ENCODE results near the gene TRIM26. TPM values are rescaled to one million over a fixed set of nuclear protein-coding genes. Genes with fewer than 3 reads are reported as not detected.
A peak's percentile ranks its signal among the peaks of the same experiment; 100 is the strongest.

Gene TRIM26
- total and polyA plus RNA-seq, 2 of the 13 experiments (the other 11 are each of a cell fraction or from before 2014, with no cell fraction given): 27.1 to 38.7 TPM

DNA sequence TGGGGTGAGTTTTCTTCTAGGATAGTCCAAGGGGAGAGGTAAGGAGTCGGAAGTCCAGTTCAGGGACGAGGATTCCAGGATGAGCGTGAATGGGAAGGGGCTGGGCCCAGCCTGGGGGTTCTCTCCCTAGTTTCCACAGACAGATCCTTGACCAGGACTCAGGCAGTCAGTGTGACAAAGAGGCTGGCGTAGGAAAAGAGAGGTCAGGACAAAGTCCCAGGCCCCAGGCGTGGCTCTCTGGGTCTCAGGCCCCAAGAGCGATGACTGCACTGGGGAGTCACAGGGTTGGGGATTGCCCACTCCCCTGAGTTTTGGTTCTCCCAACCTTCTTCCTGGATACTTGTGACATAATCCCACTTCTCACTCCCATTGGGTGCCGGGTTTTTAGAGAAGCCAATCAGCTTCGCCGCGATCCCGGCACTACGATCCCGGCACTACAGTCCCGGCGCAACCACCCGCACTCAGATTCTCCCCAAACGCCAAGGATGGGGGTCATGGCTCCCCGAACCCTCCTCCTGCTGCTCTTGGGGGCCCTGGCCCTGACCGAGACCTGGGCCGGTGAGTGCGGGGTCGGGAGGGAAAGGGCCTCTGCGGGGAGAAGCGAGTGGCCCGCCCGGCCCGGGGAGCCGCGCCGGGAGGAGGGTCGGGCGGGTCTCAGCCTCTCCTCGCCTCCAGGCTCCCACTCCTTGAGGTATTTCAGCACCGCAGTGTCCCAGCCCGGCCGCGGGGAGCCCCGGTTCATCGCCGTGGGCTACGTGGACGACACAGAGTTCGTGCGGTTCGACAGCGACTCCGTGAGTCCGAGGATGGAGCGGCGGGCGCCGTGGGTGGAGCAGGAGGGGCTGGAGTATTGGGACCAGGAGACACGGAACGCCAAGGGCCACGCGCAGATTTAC is 46.2 kb upstream of the TRIM26 start (continued):
- TF ChIP-seq, protein P1, sequence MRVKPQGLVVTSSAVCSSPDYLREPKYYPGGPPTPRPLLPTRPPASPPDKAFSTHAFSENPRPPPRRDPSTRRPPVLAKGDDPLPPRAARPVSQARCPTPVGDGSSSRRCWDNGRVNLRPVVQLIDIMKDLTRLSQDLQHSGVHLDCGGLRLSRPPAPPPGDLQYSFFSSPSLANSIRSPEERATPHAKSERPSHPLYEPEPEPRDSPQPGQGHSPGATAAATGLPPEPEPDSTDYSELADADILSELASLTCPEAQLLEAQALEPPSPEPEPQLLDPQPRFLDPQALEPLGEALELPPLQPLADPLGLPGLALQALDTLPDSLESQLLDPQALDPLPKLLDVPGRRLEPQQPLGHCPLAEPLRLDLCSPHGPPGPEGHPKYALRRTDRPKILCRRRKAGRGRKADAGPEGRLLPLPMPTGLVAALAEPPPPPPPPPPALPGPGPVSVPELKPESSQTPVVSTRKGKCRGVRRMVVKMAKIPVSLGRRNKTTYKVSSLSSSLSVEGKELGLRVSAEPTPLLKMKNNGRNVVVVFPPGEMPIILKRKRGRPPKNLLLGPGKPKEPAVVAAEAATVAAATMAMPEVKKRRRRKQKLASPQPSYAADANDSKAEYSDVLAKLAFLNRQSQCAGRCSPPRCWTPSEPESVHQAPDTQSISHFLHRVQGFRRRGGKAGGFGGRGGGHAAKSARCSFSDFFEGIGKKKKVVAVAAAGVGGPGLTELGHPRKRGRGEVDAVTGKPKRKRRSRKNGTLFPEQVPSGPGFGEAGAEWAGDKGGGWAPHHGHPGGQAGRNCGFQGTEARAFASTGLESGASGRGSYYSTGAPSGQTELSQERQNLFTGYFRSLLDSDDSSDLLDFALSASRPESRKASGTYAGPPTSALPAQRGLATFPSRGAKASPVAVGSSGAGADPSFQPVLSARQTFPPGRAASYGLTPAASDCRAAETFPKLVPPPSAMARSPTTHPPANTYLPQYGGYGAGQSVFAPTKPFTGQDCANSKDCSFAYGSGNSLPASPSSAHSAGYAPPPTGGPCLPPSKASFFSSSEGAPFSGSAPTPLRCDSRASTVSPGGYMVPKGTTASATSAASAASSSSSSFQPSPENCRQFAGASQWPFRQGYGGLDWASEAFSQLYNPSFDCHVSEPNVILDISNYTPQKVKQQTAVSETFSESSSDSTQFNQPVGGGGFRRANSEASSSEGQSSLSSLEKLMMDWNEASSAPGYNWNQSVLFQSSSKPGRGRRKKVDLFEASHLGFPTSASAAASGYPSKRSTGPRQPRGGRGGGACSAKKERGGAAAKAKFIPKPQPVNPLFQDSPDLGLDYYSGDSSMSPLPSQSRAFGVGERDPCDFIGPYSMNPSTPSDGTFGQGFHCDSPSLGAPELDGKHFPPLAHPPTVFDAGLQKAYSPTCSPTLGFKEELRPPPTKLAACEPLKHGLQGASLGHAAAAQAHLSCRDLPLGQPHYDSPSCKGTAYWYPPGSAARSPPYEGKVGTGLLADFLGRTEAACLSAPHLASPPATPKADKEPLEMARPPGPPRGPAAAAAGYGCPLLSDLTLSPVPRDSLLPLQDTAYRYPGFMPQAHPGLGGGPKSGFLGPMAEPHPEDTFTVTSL (CRISPR knock-in tag; IDR thresholded peaks at IDR 0.05; ENCODE audit: borderline replicate concordance): no peak
- TF ChIP-seq SIN3A (IDR thresholded peaks at IDR 0.05; ENCODE audit: borderline replicate concordance, low read depth, low read length) (peak; percentile 57; the same call in 1 of the 2 replicates), ARHGAP35 (CRISPR knock-in tag; IDR thresholded peaks at IDR 0.05; ENCODE audit: borderline replicate concordance) (no peak), HMGXB3 (CRISPR knock-in tag; IDR thresholded peaks at IDR 0.05; ENCODE audit: borderline replicate concordance) (peak; percentile 42; the same call in 1 of the 2 replicates), TSC22D2 (CRISPR knock-in tag; IDR thresholded peaks at IDR 0.05; ENCODE audit: borderline replicate concordance) (0 out of 2 replicates have a peak, but pooled peaks have one; percentile 58), ZNF556 (CRISPR knock-in tag; IDR thresholded peaks at IDR 0.05; ENCODE audit: borderline replicate concordance) (0 out of 2 replicates have a peak, but pooled peaks have one; percentile 37), ZNF598 (CRISPR knock-in tag; IDR thresholded peaks at IDR 0.05; ENCODE audit: borderline replicate concordance) (peak; percentile 89), ZNF343 (CRISPR knock-in tag; IDR thresholded peaks at IDR 0.05) (no peak; the same call in 1 of the 2 replicates), CAMTA2 (CRISPR knock-in tag; IDR thresholded peaks at IDR 0.05; ENCODE audit: borderline replicate concordance) (peak; percentile 65; the same call in 1 of the 2 replicates), ARNTL (CRISPR knock-in tag; IDR thresholded peaks at IDR 0.05) (peak; percentile 62; the same call in 1 of the 2 replicates), ZNF331 (CRISPR knock-in tag; IDR thresholded peaks at IDR 0.05) (peak; percentile 34; the same call in 1 of the 2 replicates), ZNF616 (CRISPR knock-in tag; IDR thresholded peaks at IDR 0.05; ENCODE audit: low read depth) (peak; percentile 45; the same call in 1 of the 2 replicates)
- TF ChIP-seq, protein P2, sequence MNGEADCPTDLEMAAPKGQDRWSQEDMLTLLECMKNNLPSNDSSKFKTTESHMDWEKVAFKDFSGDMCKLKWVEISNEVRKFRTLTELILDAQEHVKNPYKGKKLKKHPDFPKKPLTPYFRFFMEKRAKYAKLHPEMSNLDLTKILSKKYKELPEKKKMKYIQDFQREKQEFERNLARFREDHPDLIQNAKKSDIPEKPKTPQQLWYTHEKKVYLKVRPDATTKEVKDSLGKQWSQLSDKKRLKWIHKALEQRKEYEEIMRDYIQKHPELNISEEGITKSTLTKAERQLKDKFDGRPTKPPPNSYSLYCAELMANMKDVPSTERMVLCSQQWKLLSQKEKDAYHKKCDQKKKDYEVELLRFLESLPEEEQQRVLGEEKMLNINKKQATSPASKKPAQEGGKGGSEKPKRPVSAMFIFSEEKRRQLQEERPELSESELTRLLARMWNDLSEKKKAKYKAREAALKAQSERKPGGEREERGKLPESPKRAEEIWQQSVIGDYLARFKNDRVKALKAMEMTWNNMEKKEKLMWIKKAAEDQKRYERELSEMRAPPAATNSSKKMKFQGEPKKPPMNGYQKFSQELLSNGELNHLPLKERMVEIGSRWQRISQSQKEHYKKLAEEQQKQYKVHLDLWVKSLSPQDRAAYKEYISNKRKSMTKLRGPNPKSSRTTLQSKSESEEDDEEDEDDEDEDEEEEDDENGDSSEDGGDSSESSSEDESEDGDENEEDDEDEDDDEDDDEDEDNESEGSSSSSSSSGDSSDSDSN (CRISPR knock-in tag; IDR thresholded peaks at IDR 0.05): peak; percentile 63
